GM12878 (cell line): ENCODE measurements around the gene ABCB9. TPM values are rescaled to one million over a fixed set of nuclear protein-coding genes. Genes with fewer than 3 reads are reported as not detected.

ENCODE experiments used
- ATAC-seq: fragments of 200-7000 bp; cut with Tn5 transposase; 3 replicates; pipeline ENCODE4 v1.9.1; 2020; ENCODE audit warnings: mild to moderate bottlenecking, moderate library complexity
- BruUV-seq: library from RNA; stranded (reverse); fragments of 400-500 nt; replicated peaks from 2 replicates; lab custom pipeline; 2021; lab: Mats Ljungman, UMichigan
- CTCF ChIA-PET: fragments of 300-600 bp; sonication (Branson Sonifier 250); formaldehyde crosslinking; extraction: SDS; loops from one replicate; lab custom pipeline; 2021; ENCODE audit warnings: inconsistent platforms; lab: Yijun Ruan, JAX
- POLR2A ChIA-PET: fragments of 350-600 bp; formaldehyde crosslinking; extraction: SDS; loops from one replicate; lab custom pipeline; 2021; ENCODE audit warnings: inconsistent platforms; lab: Charles Lee
- RAD21 ChIA-PET: fragments of 300-600 bp; sonication (Branson Sonifier 250); formaldehyde crosslinking; loops from one replicate; lab custom pipeline; 2023; ENCODE audit warnings: antibody characterized with exemption; ENCODE audit not compliant: unreplicated experiment; lab: Charles Lee
- SMC1A ChIA-PET: fragments of 300-600 bp; sonication (Branson Sonifier 250); formaldehyde crosslinking; loops from one replicate; lab custom pipeline; 2023; ENCODE audit not compliant: unreplicated experiment, uncharacterized antibody; lab: Charles Lee
- DNase-seq: peaks from one replicate; pipeline ENCODE4 v3.0.0-alpha.2; 2011; ENCODE audit warnings: low read depth, low spot score
- FAIRE-seq: peaks from 3 replicates; lab custom pipeline; 2011; peaks lifted over from hg19 to GRCh38; lab: Jason Lieb, UNC
- H2AFZ ChIP-seq: 2 replicates; pipeline ENCODE4 v1.6.0; 2011; ENCODE audit warnings: low read depth, low read length, control low read depth; ENCODE audit not compliant: control insufficient read depth
- H3K27ac ChIP-seq: 2 replicates; pipeline ENCODE4 v1.5.1; 2011; ENCODE audit warnings: control low read depth; ENCODE audit not compliant: control insufficient read depth, insufficient read depth
- H3K27me3 ChIP-seq, 2 experiments: replicated peaks in 1 of 2; 2 replicates each; pipeline versions ENCODE4 v1.6.0 to v1.6.1; 2011; ENCODE audit warnings: low read length in 1 of 2; ENCODE audit not compliant: control insufficient read depth in 2 of 2, insufficient read depth in 2 of 2
- H3K36me3 ChIP-seq, 2 experiments: 2 replicates each; pipeline ENCODE4 v1.5.1; 2011; ENCODE audit warnings: low read length in 1 of 2; ENCODE audit not compliant: control insufficient read depth in 2 of 2, insufficient read depth in 2 of 2
- H3K4me1 ChIP-seq: 2 replicates; pipeline ENCODE4 v1.6.1; 2011; ENCODE audit warnings: mild to moderate bottlenecking, low read length, moderate library complexity, mixed read lengths; ENCODE audit not compliant: control insufficient read depth, insufficient read depth
- H3K4me2 ChIP-seq: 2 replicates; pipeline ENCODE4 v1.6.0; 2011; ENCODE audit warnings: control low read depth; ENCODE audit not compliant: control insufficient read depth, insufficient read depth
- H3K4me3 ChIP-seq: fragments of 200-600 bp; sonication (generic); 2 replicates; pipeline ENCODE4 v1.5.1; 2016
- H3K79me2 ChIP-seq: 2 replicates; pipeline ENCODE4 v1.6.0; 2011; ENCODE audit warnings: low read length; ENCODE audit not compliant: control insufficient read depth, insufficient read depth
- H3K9ac ChIP-seq: 2 replicates; pipeline ENCODE4 v1.8.0; 2011; ENCODE audit warnings: low read length, control low read depth, mixed read lengths; ENCODE audit not compliant: control insufficient read depth, insufficient read depth
- H3K9me3 ChIP-seq: replicated peaks from 3 replicates; pipeline ENCODE4 v1.5.1; 2011; ENCODE audit warnings: mild to moderate bottlenecking, low read length; ENCODE audit not compliant: control insufficient read depth, insufficient read depth
- H4K20me1 ChIP-seq: 2 replicates; pipeline ENCODE4 v1.6.0; 2011; ENCODE audit not compliant: control insufficient read depth, insufficient read depth
- CBX5 ChIP-seq: sonication (generic); IDR thresholded peaks from 2 replicates; pipeline ENCODE4 v1.6.1; 2016; ENCODE audit warnings: low read depth, moderate library complexity, mild to moderate bottlenecking, inconsistent platforms
- CREB1 ChIP-seq: IDR thresholded peaks from 2 replicates; pipeline ENCODE4 v1.6.1; 2012; ENCODE audit warnings: low read depth, mild to moderate bottlenecking, inconsistent platforms
- CREM ChIP-seq: IDR thresholded peaks from 2 replicates; pipeline ENCODE4 v1.6.1; 2014; ENCODE audit warnings: antibody characterized with exemption, low read depth
- EED ChIP-seq: sonication (generic); IDR thresholded peaks from 2 replicates; pipeline ENCODE4 v1.6.1; 2016; ENCODE audit warnings: antibody characterized with exemption, low read depth
- EZH2 ChIP-seq: IDR thresholded peaks from 2 replicates; pipeline ENCODE4 v1.6.1; 2012; ENCODE audit warnings: low read depth, mild to moderate bottlenecking, control low read depth, inconsistent platforms, low read length, borderline replicate concordance; ENCODE audit not compliant: control insufficient read depth
- JUNB ChIP-seq: IDR thresholded peaks from 2 replicates; pipeline ENCODE4 v1.6.1; 2016; ENCODE audit warnings: antibody characterized with exemption, mild to moderate bottlenecking
- KDM1A ChIP-seq: fragments of 200-600 bp; sonication (generic); IDR thresholded peaks from 2 replicates; pipeline ENCODE4 v1.6.1; 2016; ENCODE audit warnings: borderline replicate concordance
- LARP7 ChIP-seq: fragments of 450-650 bp; IDR thresholded peaks from 2 replicates; pipeline ENCODE4 v1.6.1; 2017; ENCODE audit warnings: mild to moderate bottlenecking
- MEF2A ChIP-seq: IDR thresholded peaks from 2 replicates; pipeline ENCODE4 v1.6.1; 2011; ENCODE audit warnings: low read depth, mild to moderate bottlenecking, low read length, moderate library complexity; ENCODE audit not compliant: insufficient read depth
- NR2C1 ChIP-seq: fragments of 450-650 bp; IDR thresholded peaks from 2 replicates; pipeline ENCODE4 v1.6.1; 2017; ENCODE audit warnings: antibody characterized with exemption, mild to moderate bottlenecking, moderate library complexity
- RUNX3 ChIP-seq: IDR thresholded peaks from 2 replicates; pipeline ENCODE4 v1.6.1; 2012; ENCODE audit warnings: low read length, inconsistent platforms
- STAT1 ChIP-seq: fragments of 450-650 bp; conservative IDR thresholded peaks from 2 replicates; pipeline ENCODE4 v1.6.1; 2014; ENCODE audit warnings: antibody characterized with exemption, mild to moderate bottlenecking
- TAF1 ChIP-seq: IDR thresholded peaks from 2 replicates; pipeline ENCODE4 v1.6.1; 2011; ENCODE audit warnings: mild to moderate bottlenecking, low read depth, low read length, borderline replicate concordance
- WGBS: methylation state at CpG from one replicate; pipeline ENCODE4 v1.1.6; 2016; ENCODE audit warnings: low lambda C conversion rate; ENCODE audit not compliant: insufficient replicate concordance, insufficient coverage; ENCODE audit errors: missing lambda C conversion rate; 5-methylcytosine and 5-hydroxymethylcytosine counted together
- in situ Hi-C: fragments of 300-500 bp; cut with MboI; formaldehyde crosslinking; loops from 9 replicates; pipeline ENCODE4 v1.14.3; 2018; ENCODE audit warnings: mixed read lengths
- intact Hi-C: fragments of 100-400 bp; cut with micrococcal nuclease; formaldehyde crosslinking; loops from one replicate; pipeline ENCODE4 v1.14.2; 2022; ENCODE audit not compliant: unreplicated experiment
- polyA plus RNA-seq, 11 experiments: library from polyadenylated mRNA; depleted of rRNA in 4 of 11; unstranded in 6 of 11; stranded (reverse) in 5 of 11; fragments of >200 nt; fragmentation: Nextera tagmentation in 4 of 11; fragmentation: Illumina TruSeq in 1 of 11; extraction: Ambion mirVana in 4 of 11; extraction: Trizol in 1 of 11; gene quantifications; 1 replicate in 1 of 11; 2 replicates in 10 of 11; pipeline versions ENCODE4 v1.2.1 to v1.2.3, GENCODE V29; 2011 to 2016; ENCODE audit warnings: inconsistent platforms in 2 of 11, missing spikeins in 2 of 11, low read depth in 1 of 11
- total RNA-seq, 4 experiments: library from RNA; depleted of rRNA in 3 of 4; stranded (reverse); fragments of >200 nt in 3 of 4; fragmentation: Illumina TruSeq in 1 of 4; extraction: Trizol in 1 of 4; gene quantifications; 2 replicates each; pipeline versions ENCODE4 v1.2.1 to v1.2.3, GENCODE V29; 2013 to 2021
- TF ChIP-seq, protein P1 (sequence below): fragments of 450-650 bp; IDR thresholded peaks from 2 replicates; pipeline ENCODE4 v1.6.1; 2017; ENCODE audit warnings: mild to moderate bottlenecking
- TF ChIP-seq, protein P2 (sequence below): fragments of 450-650 bp; formaldehyde crosslinking; IDR thresholded peaks from 2 replicates; pipeline ENCODE4 v1.4.0; 2020; ENCODE audit warnings: mild to moderate bottlenecking, moderate library complexity

ABCB9 gene
- total and polyA plus RNA-seq, 10 of the 15 experiments (the other 5 are each of a cell fraction or from before 2014, with no cell fraction given): 0.37 to 4.9 (median 3.1) TPM

DNA sequence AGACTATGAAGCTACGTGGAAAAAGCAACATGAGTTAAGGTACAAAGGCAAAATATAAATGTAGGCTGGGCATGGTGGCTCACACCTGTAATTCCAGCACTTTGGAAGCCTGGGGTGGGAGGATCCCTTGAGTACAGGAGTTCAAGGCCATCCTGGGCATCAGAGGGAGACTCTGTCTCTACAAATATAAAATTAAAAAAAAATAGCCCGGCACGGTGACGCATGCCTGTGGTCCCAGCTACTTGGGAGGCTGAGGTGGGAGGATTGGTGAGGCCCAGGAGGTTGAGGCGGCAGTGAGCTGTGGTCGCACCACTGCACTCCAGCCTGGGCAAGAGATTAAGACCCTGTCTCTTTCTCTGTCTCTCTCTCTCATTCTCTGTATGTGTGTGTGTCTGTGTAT lies 66.4 kb downstream of the ABCB9 start:
- H3K27me3 ChIP-seq: no peaks in the 10 kb centered on the region
- H3K4me3 ChIP-seq: no peak overlapping the region
- no peak overlapping the region for H3K9ac ChIP-seq
- RAD21 ChIA-PET: interaction anchor here (0.6 to 5.1 kb wide), 3 partner anchors 14 to 28 kb away, joined by 3 to 17 read pairs (median 3); no protein-coding TSS in a partner anchor
- CTCF ChIA-PET: interaction anchor here (0.9 to 12.3 kb wide), 6 partner anchors 9 to 338 kb away, joined by 3 to 107 read pairs (median 4); no protein-coding TSS in a partner anchor
- H3K9me3 ChIP-seq: no peaks in the 10 kb centered on the region; the same call in 2 of the 3 replicates
- 94% methylated on average over 6 of the region's 6 CpGs for WGBS
- POLR2A ChIA-PET: interaction anchor here (0.7 to 2.9 kb wide), 6 partner anchors 8 to 528 kb away, joined by 3 to 15 read pairs (median 6); no protein-coding TSS in a partner anchor
- peaks cover 48% of the 10 kb centered on the region for H3K4me1 ChIP-seq
- TF ChIP-seq, protein P1, sequence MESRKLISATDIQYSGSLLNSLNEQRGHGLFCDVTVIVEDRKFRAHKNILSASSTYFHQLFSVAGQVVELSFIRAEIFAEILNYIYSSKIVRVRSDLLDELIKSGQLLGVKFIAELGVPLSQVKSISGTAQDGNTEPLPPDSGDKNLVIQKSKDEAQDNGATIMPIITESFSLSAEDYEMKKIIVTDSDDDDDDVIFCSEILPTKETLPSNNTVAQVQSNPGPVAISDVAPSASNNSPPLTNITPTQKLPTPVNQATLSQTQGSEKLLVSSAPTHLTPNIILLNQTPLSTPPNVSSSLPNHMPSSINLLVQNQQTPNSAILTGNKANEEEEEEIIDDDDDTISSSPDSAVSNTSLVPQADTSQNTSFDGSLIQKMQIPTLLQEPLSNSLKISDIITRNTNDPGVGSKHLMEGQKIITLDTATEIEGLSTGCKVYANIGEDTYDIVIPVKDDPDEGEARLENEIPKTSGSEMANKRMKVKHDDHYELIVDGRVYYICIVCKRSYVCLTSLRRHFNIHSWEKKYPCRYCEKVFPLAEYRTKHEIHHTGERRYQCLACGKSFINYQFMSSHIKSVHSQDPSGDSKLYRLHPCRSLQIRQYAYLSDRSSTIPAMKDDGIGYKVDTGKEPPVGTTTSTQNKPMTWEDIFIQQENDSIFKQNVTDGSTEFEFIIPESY: no peak
- TF ChIP-seq TAF1: no peak
- TF ChIP-seq CREM: no peak
- TF ChIP-seq RUNX3: no peak
- TF ChIP-seq KDM1A: no peak
- TF ChIP-seq EED: no peak
- TF ChIP-seq, protein P2, sequence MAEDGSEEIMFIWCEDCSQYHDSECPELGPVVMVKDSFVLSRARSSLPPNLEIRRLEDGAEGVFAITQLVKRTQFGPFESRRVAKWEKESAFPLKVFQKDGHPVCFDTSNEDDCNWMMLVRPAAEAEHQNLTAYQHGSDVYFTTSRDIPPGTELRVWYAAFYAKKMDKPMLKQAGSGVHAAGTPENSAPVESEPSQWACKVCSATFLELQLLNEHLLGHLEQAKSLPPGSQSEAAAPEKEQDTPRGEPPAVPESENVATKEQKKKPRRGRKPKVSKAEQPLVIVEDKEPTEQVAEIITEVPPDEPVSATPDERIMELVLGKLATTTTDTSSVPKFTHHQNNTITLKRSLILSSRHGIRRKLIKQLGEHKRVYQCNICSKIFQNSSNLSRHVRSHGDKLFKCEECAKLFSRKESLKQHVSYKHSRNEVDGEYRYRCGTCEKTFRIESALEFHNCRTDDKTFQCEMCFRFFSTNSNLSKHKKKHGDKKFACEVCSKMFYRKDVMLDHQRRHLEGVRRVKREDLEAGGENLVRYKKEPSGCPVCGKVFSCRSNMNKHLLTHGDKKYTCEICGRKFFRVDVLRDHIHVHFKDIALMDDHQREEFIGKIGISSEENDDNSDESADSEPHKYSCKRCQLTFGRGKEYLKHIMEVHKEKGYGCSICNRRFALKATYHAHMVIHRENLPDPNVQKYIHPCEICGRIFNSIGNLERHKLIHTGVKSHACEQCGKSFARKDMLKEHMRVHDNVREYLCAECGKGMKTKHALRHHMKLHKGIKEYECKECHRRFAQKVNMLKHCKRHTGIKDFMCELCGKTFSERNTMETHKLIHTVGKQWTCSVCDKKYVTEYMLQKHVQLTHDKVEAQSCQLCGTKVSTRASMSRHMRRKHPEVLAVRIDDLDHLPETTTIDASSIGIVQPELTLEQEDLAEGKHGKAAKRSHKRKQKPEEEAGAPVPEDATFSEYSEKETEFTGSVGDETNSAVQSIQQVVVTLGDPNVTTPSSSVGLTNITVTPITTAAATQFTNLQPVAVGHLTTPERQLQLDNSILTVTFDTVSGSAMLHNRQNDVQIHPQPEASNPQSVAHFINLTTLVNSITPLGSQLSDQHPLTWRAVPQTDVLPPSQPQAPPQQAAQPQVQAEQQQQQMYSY (CRISPR knock-in tag): no peak
- TF ChIP-seq JUNB: no peak
- no peak for TF ChIP-seq CBX5
- no peak for TF ChIP-seq LARP7
- TF ChIP-seq NR2C1: no peak
- TF ChIP-seq EZH2: no peak
- no peak for TF ChIP-seq CREB1
- no peak for TF ChIP-seq STAT1
- no peak for TF ChIP-seq MEF2A
- H4K20me1 ChIP-seq: no peaks in the 10 kb centered on the region
- H3K27ac ChIP-seq: no peak overlapping the region
- no peak overlapping the region for H2AFZ ChIP-seq
- no peak overlapping the region for H3K4me2 ChIP-seq
- FAIRE-seq (no peak), DNase-seq (no peak), ATAC-seq (no peak)
- intact Hi-C loops (loop anchor here (2.0 kb wide), 1 partner anchor 37 kb away; no protein-coding TSS in a partner anchor), in situ Hi-C loops (no loop called here)
- H3K79me2 ChIP-seq: peaks cover 12% of the 10 kb centered on the region
- SMC1A ChIA-PET: interaction anchor here (0.6 to 6.3 kb wide), 9 partner anchors 11 to 288 kb away, joined by 3 to 52 read pairs (median 9); no protein-coding TSS in a partner anchor
- no TSS peak for BruUV-seq
- no peaks in the 10 kb centered on the region for H3K36me3 ChIP-seq
